OCI-M1 (cell line): ENCODE measurements around the gene HSD11B1L.

Experiments
- DNase-seq: peaks from one replicate; lab custom pipeline; 2025; lab: John Stamatoyannopoulos, UW

Gene HSD11B1L

GRCh38 chr19:5666921-5667610 is 13.8 kb upstream of the HSD11B1L start:
- DNase-seq: no peak

- DNase-seq: no peak
Measured at GRCh38 chr19:5667751-5668271, 13.0 kb upstream of the HSD11B1L start.

GRCh38 chr19:5669212-5669611 is 11.6 kb upstream of the HSD11B1L start:
- DNase-seq: no peak

- DNase-seq: no peak
Measured at GRCh38 chr19:5671600-5671999, 9.2 kb upstream of the HSD11B1L start.

DNA sequence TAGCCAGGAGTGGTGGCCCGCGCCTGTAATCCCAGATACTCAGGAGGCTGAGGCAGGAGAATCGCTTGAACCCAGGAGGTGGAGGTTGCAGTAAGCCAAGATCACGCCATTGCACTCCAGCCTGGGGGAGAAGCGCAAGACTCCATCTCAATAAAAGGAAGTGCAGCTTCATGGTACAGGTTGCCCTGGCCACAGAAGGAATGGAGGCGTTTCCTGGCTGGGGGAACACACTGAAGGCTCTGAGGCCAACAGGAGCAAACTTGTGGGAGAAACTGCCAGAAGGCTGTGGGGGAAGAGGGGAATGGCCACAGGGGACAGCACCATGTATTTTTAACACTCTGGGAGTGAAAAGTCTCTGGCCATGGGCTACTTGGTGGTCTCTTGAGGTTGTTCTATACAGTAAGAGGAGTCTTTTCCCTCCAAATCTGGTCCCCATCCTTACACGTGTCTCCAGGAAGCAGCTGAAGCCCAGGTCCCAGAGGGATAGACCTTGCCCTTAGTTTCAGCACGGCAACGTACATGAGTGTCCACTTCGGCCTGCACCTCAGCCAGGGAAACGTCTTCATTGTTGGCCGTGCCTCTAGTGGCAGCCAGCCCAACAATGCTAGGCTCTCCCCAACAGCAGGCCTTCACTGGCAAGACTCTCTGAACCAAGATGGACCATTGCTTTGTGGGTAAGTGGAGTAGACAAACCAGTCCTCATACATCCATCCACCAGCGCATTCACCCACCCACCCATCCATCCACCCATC is 7.9 kb upstream of the HSD11B1L start:
- no peak for DNase-seq

DNA sequence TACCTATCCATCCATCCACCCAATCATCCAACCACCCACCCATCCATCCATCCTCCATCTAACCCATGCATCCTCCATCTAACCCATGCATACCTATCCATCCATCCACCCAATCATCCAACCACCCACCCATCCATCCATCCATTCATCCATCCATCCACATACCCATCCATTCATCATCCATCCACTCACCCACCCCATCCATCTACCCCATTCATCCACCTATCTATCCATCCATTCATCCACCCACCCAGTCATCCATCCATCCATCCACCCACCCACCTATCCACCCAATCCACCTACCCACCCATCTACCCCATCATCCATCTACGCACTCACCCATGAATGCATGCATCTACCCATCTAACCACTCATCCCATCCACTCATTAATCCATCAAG is 7.1 kb upstream of the HSD11B1L start:
- DNase-seq: no peak

DNA sequence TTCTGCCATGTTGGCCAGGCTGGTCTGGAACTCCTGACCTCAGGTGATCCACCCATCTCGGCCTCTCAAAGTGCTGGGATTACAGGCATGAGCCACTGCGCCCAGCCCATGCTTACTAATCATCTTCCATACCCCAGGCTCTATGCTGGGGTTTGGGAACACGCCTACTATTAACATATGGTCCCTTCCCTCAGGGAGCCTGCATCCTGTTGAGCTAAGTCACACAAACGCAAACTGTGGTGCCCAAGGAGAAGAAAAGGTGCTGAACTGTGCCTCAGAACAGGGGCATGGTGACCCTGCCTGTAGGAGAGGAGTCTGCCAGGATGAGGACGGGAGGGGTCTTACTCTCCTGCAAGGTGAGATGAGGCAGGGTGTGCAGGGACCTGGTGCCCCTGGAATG is 6.1 kb upstream of the HSD11B1L start:
- DNase-seq: no peak

- no peak for DNase-seq
Measured at GRCh38 chr19:5676105-5676771, 4.6 kb upstream of the HSD11B1L start.

GRCh38 chr19:5676772-5677105 is 4.1 kb upstream of the HSD11B1L start:
- DNase-seq: no peak

- no peak for DNase-seq
Measured at GRCh38 chr19:5677136-5677535, 3.7 kb upstream of the HSD11B1L start.

DNA sequence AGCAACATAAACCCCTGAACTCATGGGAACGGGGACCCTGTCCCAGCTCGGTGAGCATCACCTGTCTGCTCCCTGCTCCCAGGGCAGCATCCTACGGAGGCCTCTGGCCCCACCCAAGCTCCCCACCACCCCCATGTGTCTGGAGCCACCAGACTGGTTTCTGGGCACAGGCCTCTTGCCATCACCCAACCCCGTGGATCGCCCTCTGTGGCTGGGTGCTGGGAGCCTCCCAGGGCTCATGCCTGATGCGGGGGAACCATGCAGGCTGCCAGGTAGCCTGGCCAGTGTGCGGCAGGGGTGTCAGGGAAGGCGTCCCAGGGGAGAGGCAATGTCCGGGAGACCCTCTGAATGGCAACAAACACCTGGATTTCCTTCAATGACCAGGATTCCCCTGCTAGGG is 3.2 kb upstream of the HSD11B1L start:
- DNase-seq: no peak

GRCh38 chr19:5678071-5678718 is 2.6 kb upstream of the HSD11B1L start:
- DNase-seq: no peak

GRCh38 chr19:5679289-5680083 is 1.3 kb upstream of the HSD11B1L start:
- DNase-seq: no peak

- no peak for DNase-seq
Measured at GRCh38 chr19:5680084-5680436, 767 bp upstream of the HSD11B1L start.

DNA sequence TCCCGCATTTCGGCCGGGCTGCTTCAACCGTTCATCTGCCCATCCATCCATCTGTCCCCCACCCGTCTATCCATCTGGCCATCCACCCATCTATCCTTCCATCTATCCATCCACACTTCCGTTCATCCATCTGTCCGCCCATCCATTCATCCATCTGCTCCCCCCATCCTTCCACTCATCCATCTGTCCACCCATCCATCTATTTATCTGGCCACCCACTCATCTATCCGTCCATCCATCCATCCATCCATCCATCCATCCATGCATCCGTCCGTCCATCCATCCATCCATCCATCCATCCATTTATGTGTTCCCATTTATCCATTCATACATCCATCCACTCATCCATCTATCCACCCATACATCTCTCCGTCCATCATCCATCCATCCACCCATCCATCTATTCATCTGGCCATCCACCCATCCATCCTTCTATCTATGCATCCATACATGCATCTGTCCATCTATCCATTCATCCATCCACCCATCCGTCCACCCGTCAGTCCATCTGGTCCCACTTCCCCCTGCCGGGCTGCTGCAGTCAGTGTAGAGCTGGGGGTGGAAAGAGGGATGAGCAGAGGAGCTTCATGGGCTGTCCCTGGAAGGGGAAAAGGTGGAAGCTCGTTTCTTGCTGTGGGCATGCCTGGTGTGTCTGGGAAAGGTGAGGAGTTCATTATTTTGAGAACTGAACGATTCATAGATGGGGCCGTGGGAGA is 722 bp downstream of the HSD11B1L start:
- no peak for DNase-seq

DNA sequence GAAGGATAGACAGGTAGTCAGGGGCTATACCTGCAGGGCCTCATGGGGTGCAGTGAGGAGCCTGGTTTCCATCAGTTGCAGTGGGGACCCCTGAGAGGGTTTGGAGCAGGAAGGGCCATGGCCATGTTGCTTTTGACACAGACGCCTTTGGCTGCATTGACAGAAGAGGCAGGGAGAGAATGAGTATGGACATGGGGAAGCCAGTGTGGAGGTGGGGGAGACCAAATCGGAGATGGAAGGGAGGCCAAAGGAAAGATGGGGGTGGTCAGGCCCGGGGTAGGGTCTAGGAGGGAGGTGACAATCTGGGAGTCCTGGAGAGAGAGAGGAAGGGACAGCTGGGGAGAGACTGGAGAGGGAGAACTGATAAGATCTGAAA is 1.3 kb downstream of the HSD11B1L start:
- no peak for DNase-seq

- no peak for DNase-seq
Measured at GRCh38 chr19:5683177-5683886, 2.5 kb downstream of the HSD11B1L start.

GRCh38 chr19:5684694-5685430 is 4.0 kb downstream of the HSD11B1L start:
- DNase-seq: no peak

DNA sequence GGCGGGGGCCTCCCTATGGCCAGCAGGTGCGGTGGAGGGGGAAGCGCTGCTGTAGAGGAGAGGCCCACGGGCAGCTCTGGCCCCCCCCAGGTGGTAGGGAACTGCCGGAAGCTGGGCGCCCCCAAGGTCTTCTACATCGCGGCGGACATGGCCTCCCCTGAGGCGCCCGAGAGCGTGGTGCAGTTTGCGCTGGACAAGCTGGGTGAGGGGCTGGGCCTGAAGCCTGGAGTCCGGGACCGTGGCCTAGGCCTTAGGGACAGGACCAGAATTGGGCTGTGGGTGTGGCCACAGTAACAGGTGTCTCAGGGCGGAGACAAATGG is 5.5 kb downstream of the HSD11B1L start:
- DNase-seq: no peak
